GM12878 (cell line): ENCODE measurements around the gene NACC1. TPM values are rescaled to one million over a fixed set of nuclear protein-coding genes. Genes with fewer than 3 reads are reported as not detected.

ENCODE experiments used
- ATAC-seq: fragments of 200-7000 bp; cut with Tn5 transposase; 3 replicates; pipeline ENCODE4 v1.9.1; 2020; ENCODE audit warnings: mild to moderate bottlenecking, moderate library complexity
- BruUV-seq: library from RNA; stranded (reverse); fragments of 400-500 nt; replicated peaks from 2 replicates; lab custom pipeline; 2021; lab: Mats Ljungman, UMichigan
- CTCF ChIA-PET: fragments of 300-600 bp; sonication (Branson Sonifier 250); formaldehyde crosslinking; extraction: SDS; loops from one replicate; lab custom pipeline; 2021; ENCODE audit warnings: inconsistent platforms; lab: Yijun Ruan, JAX
- POLR2A ChIA-PET: fragments of 350-600 bp; formaldehyde crosslinking; extraction: SDS; loops from one replicate; lab custom pipeline; 2021; ENCODE audit warnings: inconsistent platforms; lab: Charles Lee
- RAD21 ChIA-PET: fragments of 300-600 bp; sonication (Branson Sonifier 250); formaldehyde crosslinking; loops from one replicate; lab custom pipeline; 2023; ENCODE audit warnings: antibody characterized with exemption; ENCODE audit not compliant: unreplicated experiment; lab: Charles Lee
- SMC1A ChIA-PET: fragments of 300-600 bp; sonication (Branson Sonifier 250); formaldehyde crosslinking; loops from one replicate; lab custom pipeline; 2023; ENCODE audit not compliant: unreplicated experiment, uncharacterized antibody; lab: Charles Lee
- DNase-seq: peaks from one replicate; pipeline ENCODE4 v3.0.0-alpha.2; 2011; ENCODE audit warnings: low read depth, low spot score
- FAIRE-seq: peaks from 3 replicates; lab custom pipeline; 2011; peaks lifted over from hg19 to GRCh38; lab: Jason Lieb, UNC
- H2AFZ ChIP-seq: 2 replicates; pipeline ENCODE4 v1.6.0; 2011; ENCODE audit warnings: low read depth, low read length, control low read depth; ENCODE audit not compliant: control insufficient read depth
- H3K27ac ChIP-seq: 2 replicates; pipeline ENCODE4 v1.5.1; 2011; ENCODE audit warnings: control low read depth; ENCODE audit not compliant: control insufficient read depth, insufficient read depth
- H3K27me3 ChIP-seq, 2 experiments: replicated peaks in 1 of 2; 2 replicates each; pipeline versions ENCODE4 v1.6.0 to v1.6.1; 2011; ENCODE audit warnings: low read length in 1 of 2; ENCODE audit not compliant: control insufficient read depth in 2 of 2, insufficient read depth in 2 of 2
- H3K36me3 ChIP-seq, 2 experiments: 2 replicates each; pipeline ENCODE4 v1.5.1; 2011; ENCODE audit warnings: low read length in 1 of 2; ENCODE audit not compliant: control insufficient read depth in 2 of 2, insufficient read depth in 2 of 2
- H3K4me1 ChIP-seq: 2 replicates; pipeline ENCODE4 v1.6.1; 2011; ENCODE audit warnings: mild to moderate bottlenecking, low read length, moderate library complexity, mixed read lengths; ENCODE audit not compliant: control insufficient read depth, insufficient read depth
- H3K4me2 ChIP-seq: 2 replicates; pipeline ENCODE4 v1.6.0; 2011; ENCODE audit warnings: control low read depth; ENCODE audit not compliant: control insufficient read depth, insufficient read depth
- H3K4me3 ChIP-seq: fragments of 200-600 bp; sonication (generic); 2 replicates; pipeline ENCODE4 v1.5.1; 2016
- H3K79me2 ChIP-seq: 2 replicates; pipeline ENCODE4 v1.6.0; 2011; ENCODE audit warnings: low read length; ENCODE audit not compliant: control insufficient read depth, insufficient read depth
- H3K9ac ChIP-seq: 2 replicates; pipeline ENCODE4 v1.8.0; 2011; ENCODE audit warnings: low read length, control low read depth, mixed read lengths; ENCODE audit not compliant: control insufficient read depth, insufficient read depth
- H3K9me3 ChIP-seq: replicated peaks from 3 replicates; pipeline ENCODE4 v1.5.1; 2011; ENCODE audit warnings: mild to moderate bottlenecking, low read length; ENCODE audit not compliant: control insufficient read depth, insufficient read depth
- H4K20me1 ChIP-seq: 2 replicates; pipeline ENCODE4 v1.6.0; 2011; ENCODE audit not compliant: control insufficient read depth, insufficient read depth
- ASH2L ChIP-seq: fragments of 300-600, 200-600 bp; sonication (generic); IDR thresholded peaks from 2 replicates; pipeline ENCODE4 v1.6.1; 2017; ENCODE audit warnings: low read depth, mild to moderate bottlenecking, borderline replicate concordance
- BACH1 ChIP-seq: fragments of 450-650 bp; IDR thresholded peaks from 2 replicates; pipeline ENCODE4 v1.6.1; 2017; ENCODE audit warnings: mild to moderate bottlenecking, borderline replicate concordance
- BCL3 ChIP-seq: IDR thresholded peaks from 2 replicates; pipeline ENCODE4 v1.6.1; 2011; ENCODE audit warnings: borderline replicate concordance, low read depth, mild to moderate bottlenecking, moderate library complexity, low read length; ENCODE audit not compliant: insufficient read depth, poor library complexity, severe bottlenecking
- BHLHE40 ChIP-seq, 2 experiments: fragments of 450-650 bp in 1 of 2; IDR thresholded peaks; 2 replicates each; pipeline ENCODE4 v1.6.1; 2011 to 2017; ENCODE audit warnings: low read depth in 2 of 2, borderline replicate concordance in 1 of 2, improper control_type of control experiment in 1 of 2, low read length in 1 of 2, mild to moderate bottlenecking in 1 of 2
- BRCA1 ChIP-seq: IDR thresholded peaks from 2 replicates; pipeline ENCODE4 v1.6.1; 2011; ENCODE audit warnings: low read depth, low read length, improper control_type of control experiment
- CBFB ChIP-seq: IDR thresholded peaks from 2 replicates; pipeline ENCODE4 v1.6.1; 2016; ENCODE audit warnings: antibody characterized with exemption, low read depth
- HDGF ChIP-seq: fragments of 450-650 bp; IDR thresholded peaks from 2 replicates; pipeline ENCODE4 v1.6.1; 2016; ENCODE audit warnings: antibody characterized with exemption
- IKZF1 ChIP-seq: fragments of 450-650 bp; conservative IDR thresholded peaks from 2 replicates; pipeline ENCODE4 v1.6.1; 2017; ENCODE audit warnings: antibody characterized with exemption, mild to moderate bottlenecking
- IKZF2 ChIP-seq, 2 experiments: fragments of 450-650 bp; IDR thresholded peaks; 2 replicates each; pipeline ENCODE4 v1.6.1; 2017; ENCODE audit warnings: mild to moderate bottlenecking in 2 of 2, moderate library complexity in 2 of 2
- IRF4 ChIP-seq: IDR thresholded peaks from 2 replicates; pipeline ENCODE4 v1.6.1; 2011; ENCODE audit warnings: low read depth, low read length
- MEF2B ChIP-seq: fragments of 450-650 bp; IDR thresholded peaks from 2 replicates; pipeline ENCODE4 v1.6.1; 2018; ENCODE audit warnings: mild to moderate bottlenecking, moderate library complexity; ENCODE audit not compliant: partially characterized antibody, poor library complexity, severe bottlenecking
- NBN ChIP-seq: fragments of 450-650 bp; IDR thresholded peaks from 2 replicates; pipeline ENCODE4 v1.6.1; 2016
- NFYB ChIP-seq: IDR thresholded peaks from 2 replicates; pipeline ENCODE4 v1.6.1; 2011; ENCODE audit warnings: low read depth, mild to moderate bottlenecking, low read length, improper control_type of control experiment, moderate library complexity; ENCODE audit not compliant: insufficient read depth
- PAX8 ChIP-seq: fragments of 450-650 bp; IDR thresholded peaks from 2 replicates; pipeline ENCODE4 v1.6.1; 2017; ENCODE audit warnings: mild to moderate bottlenecking, moderate library complexity
- PKNOX1 ChIP-seq: fragments of 450-650 bp; IDR thresholded peaks from 2 replicates; pipeline ENCODE4 v1.6.1; 2016; ENCODE audit warnings: mild to moderate bottlenecking
- RBBP5 ChIP-seq: fragments of 200-600 bp; sonication (generic); conservative IDR thresholded peaks from 2 replicates; pipeline ENCODE4 v1.6.1; 2016
- SKIL ChIP-seq: fragments of 450-650 bp; IDR thresholded peaks from 2 replicates; pipeline ENCODE4 v1.6.1; 2017; ENCODE audit warnings: mild to moderate bottlenecking, low read depth, inconsistent platforms; ENCODE audit not compliant: poor library complexity, severe bottlenecking
- WRNIP1 ChIP-seq: IDR thresholded peaks from 2 replicates; pipeline ENCODE4 v1.6.1; 2011; ENCODE audit warnings: low read depth, low read length, improper control_type of control experiment, borderline replicate concordance
- YBX1 ChIP-seq: fragments of 450-650 bp; IDR thresholded peaks from 2 replicates; pipeline ENCODE4 v1.6.1; 2016; ENCODE audit warnings: antibody characterized with exemption
- ZNF24 ChIP-seq: fragments of 450-650 bp; IDR thresholded peaks from 2 replicates; pipeline ENCODE4 v1.6.1; 2017; ENCODE audit warnings: antibody characterized with exemption, mild to moderate bottlenecking
- WGBS: methylation state at CpG from one replicate; pipeline ENCODE4 v1.1.6; 2016; ENCODE audit warnings: low lambda C conversion rate; ENCODE audit not compliant: insufficient replicate concordance, insufficient coverage; ENCODE audit errors: missing lambda C conversion rate; 5-methylcytosine and 5-hydroxymethylcytosine counted together
- in situ Hi-C: fragments of 300-500 bp; cut with MboI; formaldehyde crosslinking; loops from 9 replicates; pipeline ENCODE4 v1.14.3; 2018; ENCODE audit warnings: mixed read lengths
- intact Hi-C: fragments of 100-400 bp; cut with micrococcal nuclease; formaldehyde crosslinking; loops from one replicate; pipeline ENCODE4 v1.14.2; 2022; ENCODE audit not compliant: unreplicated experiment
- polyA plus RNA-seq, 11 experiments: library from polyadenylated mRNA; depleted of rRNA in 4 of 11; unstranded in 6 of 11; stranded (reverse) in 5 of 11; fragments of >200 nt; fragmentation: Nextera tagmentation in 4 of 11; fragmentation: Illumina TruSeq in 1 of 11; extraction: Ambion mirVana in 4 of 11; extraction: Trizol in 1 of 11; gene quantifications; 1 replicate in 1 of 11; 2 replicates in 10 of 11; pipeline versions ENCODE4 v1.2.1 to v1.2.3, GENCODE V29; 2011 to 2016; ENCODE audit warnings: inconsistent platforms in 2 of 11, missing spikeins in 2 of 11, low read depth in 1 of 11
- total RNA-seq, 4 experiments: library from RNA; depleted of rRNA in 3 of 4; stranded (reverse); fragments of >200 nt in 3 of 4; fragmentation: Illumina TruSeq in 1 of 4; extraction: Trizol in 1 of 4; gene quantifications; 2 replicates each; pipeline versions ENCODE4 v1.2.1 to v1.2.3, GENCODE V29; 2013 to 2021

The NACC1 gene
- total and polyA plus RNA-seq, 10 of the 15 experiments (the other 5 are each of a cell fraction or from before 2014, with no cell fraction given), result 0.18 to 120 (median 19.2) TPM

GRCh38 chr19:13138916-13139198 is 20.8 kb downstream of the NACC1 start:
- Histone ChIP-seq H2AFZ (no peak overlapping the region), H4K20me1 (no peaks in the 10 kb centered on the region), H3K4me2 (no peak overlapping the region), H3K27me3 (no peaks in the 10 kb centered on the region), H3K36me3 (peaks cover 11 to 32% of the 10 kb centered on the region in 2 experiments), H3K79me2 (no peaks in the 10 kb centered on the region; the same call in 1 of the 2 replicates), H3K4me1 (no peaks in the 10 kb centered on the region), H3K4me3 (no peak overlapping the region), H3K9ac (no peak overlapping the region), H3K27ac (no peak overlapping the region), H3K9me3 (no peaks in the 10 kb centered on the region)
- CTCF ChIA-PET, result no interaction called here
- 88% methylated on average over 10 of the region's 10 CpGs for WGBS
- ATAC-seq (no peak), DNase-seq (no peak), FAIRE-seq (no peak)
- TF ChIP-seq YBX1 (no peak), PAX8 (no peak), IKZF2 (IDR thresholded peaks at IDR 0.05) (no peak), MEF2B (no peak), IRF4 (no peak), CBFB (no peak), BHLHE40 (IDR thresholded peaks at IDR 0.05; ENCODE audit: borderline replicate concordance in 1 of 2, low read depth in 2 of 2, low read length in 1 of 2) (no peak), PKNOX1 (no peak), RBBP5 (no peak), SKIL (no peak), ASH2L (no peak), NBN (no peak), BCL3 (no peak), NFYB (no peak), WRNIP1 (no peak), BRCA1 (no peak), BACH1 (no peak), IKZF1 (no peak), HDGF (no peak), ZNF24 (no peak)
- BruUV-seq, result no TSS peak
- SMC1A ChIA-PET, result no interaction called here
- POLR2A ChIA-PET, result no interaction called here
- intact Hi-C loops, result no loop called here
- in situ Hi-C loops, result no loop called here
- RAD21 ChIA-PET, result no interaction called here
